Activated CD4-positive, alpha-beta memory T cell treated with anti-CD3 and anti-CD28 coated beads, Interleukin-2, amount 10 ng/mL, durations not matched to agents 7 days and 5 days (primary cell): Measurements from ENCODE around the gene EFHD2. TPM values are rescaled to one million over a fixed set of nuclear protein-coding genes. Genes with fewer than 3 reads are reported as not detected.

Experiments used
- CTCF ChIA-PET: fragments of 350-600 bp; sonication (Branson Sonifier 250); formaldehyde crosslinking; loops from one replicate; lab custom pipeline; 2021; ENCODE audit warnings: antibody characterized with exemption, inconsistent platforms; lab: Charles Lee
- POLR2A ChIA-PET: fragments of 350-600 bp; sonication (Branson Sonifier 250); formaldehyde crosslinking; loops from one replicate; lab custom pipeline; 2021; ENCODE audit warnings: antibody characterized with exemption; lab: Charles Lee
- DNase-seq: peaks from one replicate; pipeline ENCODE4 v3.0.0-alpha.2; 2020
- H3K27ac Mint-ChIP-seq: one replicate; pipeline ENCODE4 v1.8.0; 2021; ENCODE audit warnings: mild to moderate bottlenecking, mixed read lengths
- H3K27me3 Mint-ChIP-seq: one replicate; pipeline ENCODE4 v1.8.0; 2021; ENCODE audit warnings: mixed read lengths
- H3K36me3 Mint-ChIP-seq: one replicate; pipeline ENCODE4 v1.8.0; 2021; ENCODE audit warnings: low read depth, mixed read lengths
- H3K4me1 Mint-ChIP-seq: one replicate; pipeline ENCODE4 v1.8.0; 2021; ENCODE audit warnings: mixed read lengths
- H3K4me3 Mint-ChIP-seq: one replicate; pipeline ENCODE4 v1.8.0; 2021; ENCODE audit warnings: mild to moderate bottlenecking, mixed read lengths
- H3K9me3 Mint-ChIP-seq: one replicate; pipeline ENCODE4 v1.8.0; 2021; ENCODE audit warnings: mixed read lengths
- total RNA-seq, 2 experiments: library from RNA; stranded (reverse); gene quantifications; one replicate each; pipeline ENCODE4 v1.2.3, GENCODE V29; 2021

The EFHD2 gene
- total RNA-seq, 2 experiments from 2014 or later = 97.7 to 99.7 TPM

DNA sequence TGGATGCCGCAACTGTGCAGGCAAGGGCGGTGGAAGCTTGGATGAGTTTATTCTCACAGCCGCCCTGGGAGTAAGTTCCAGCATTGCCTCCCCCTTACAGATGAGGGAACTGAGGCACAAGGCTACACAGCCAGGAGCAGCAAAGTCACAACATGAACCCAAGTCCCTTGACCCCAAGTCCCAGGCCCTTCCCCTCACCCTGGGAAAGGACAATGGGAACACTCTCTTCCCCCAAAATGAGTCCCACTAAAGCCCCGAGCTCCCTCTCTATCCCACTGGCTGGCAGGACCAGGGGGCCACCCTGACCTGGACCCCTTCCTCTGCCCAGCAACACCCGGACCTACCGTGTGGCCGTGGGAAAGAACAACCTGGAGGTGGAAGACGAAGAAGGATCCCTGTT is 32.4 kb downstream of the EFHD2 start:
- no peak for DNase-seq
- ChIA-PET CTCF (interaction anchor here (1.1 to 2.4 kb wide), 2 partner anchors 11 to 118 kb away, joined by 5 read pairs; no protein-coding TSS in a partner anchor), POLR2A (no interaction called here)
- Mint-ChIP-seq H3K36me3 (no peaks in the 10 kb centered on the region), H3K27me3 (peaks cover 3% of the 10 kb centered on the region), H3K4me3 (no peak overlapping the region), H3K4me1 (peaks cover 10% of the 10 kb centered on the region), H3K9me3 (no peaks in the 10 kb centered on the region), H3K27ac (no peak overlapping the region)

DNA sequence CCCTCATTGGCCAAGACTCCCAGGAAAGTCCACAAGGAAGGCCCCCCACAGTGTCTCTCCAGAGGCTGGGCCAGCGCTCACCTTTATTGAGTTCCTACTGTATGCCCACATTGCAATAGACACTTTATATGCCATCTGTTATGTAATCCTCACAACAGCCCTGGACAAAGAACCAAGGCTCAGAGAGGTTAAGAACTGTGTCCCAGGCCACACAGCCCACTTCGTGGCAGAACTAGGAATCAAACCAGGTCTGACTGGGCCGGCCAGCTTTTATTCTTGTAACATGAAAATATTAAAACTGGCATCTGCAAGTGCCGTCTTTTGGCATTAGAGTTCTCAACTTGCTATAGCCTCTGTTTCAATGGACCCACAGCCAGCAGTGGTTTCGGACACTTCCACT is 33.1 kb downstream of the EFHD2 start:
- DNase-seq = no peak
- Mint-ChIP-seq H3K4me1 (peaks cover 10% of the 10 kb centered on the region), H3K4me3 (no peak overlapping the region), H3K27me3 (peaks cover 3% of the 10 kb centered on the region), H3K9me3 (no peaks in the 10 kb centered on the region), H3K27ac (no peak overlapping the region), H3K36me3 (no peaks in the 10 kb centered on the region)
- CTCF ChIA-PET = interaction anchor here (1.7 kb wide), 1 partner anchor 11 kb away, joined by 8 read pairs; no protein-coding TSS in a partner anchor
- POLR2A ChIA-PET = no interaction called here

DNA sequence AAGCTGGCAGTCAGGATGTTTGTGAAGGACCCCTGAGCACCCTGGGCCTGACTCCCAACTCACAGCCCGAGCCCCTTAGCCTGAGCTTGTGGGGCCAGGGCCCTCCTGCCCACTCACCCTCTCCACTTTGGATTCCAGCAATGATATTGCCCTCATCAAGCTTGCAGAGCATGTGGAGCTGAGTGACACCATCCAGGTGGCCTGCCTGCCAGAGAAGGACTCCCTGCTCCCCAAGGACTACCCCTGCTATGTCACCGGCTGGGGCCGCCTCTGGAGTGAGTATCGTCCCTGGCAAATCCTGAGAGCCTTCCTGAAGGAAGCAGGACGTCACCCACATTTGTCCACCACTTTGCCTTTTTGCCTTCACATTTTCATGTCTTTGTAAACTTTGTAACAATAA is 33.6 kb downstream of the EFHD2 start:
- H3K36me3 Mint-ChIP-seq = no peaks in the 10 kb centered on the region
- H3K4me1 Mint-ChIP-seq = peaks cover 10% of the 10 kb centered on the region
- H3K9me3 Mint-ChIP-seq = no peaks in the 10 kb centered on the region
- H3K27me3 Mint-ChIP-seq = peaks cover 3% of the 10 kb centered on the region
- ChIA-PET CTCF (interaction anchor here (1.7 kb wide), 1 partner anchor 12 kb away, joined by 8 read pairs; no protein-coding TSS in a partner anchor), POLR2A (no interaction called here)
- no peak for DNase-seq
- H3K4me3 Mint-ChIP-seq = no peak overlapping the region
- H3K27ac Mint-ChIP-seq = no peak overlapping the region

DNA sequence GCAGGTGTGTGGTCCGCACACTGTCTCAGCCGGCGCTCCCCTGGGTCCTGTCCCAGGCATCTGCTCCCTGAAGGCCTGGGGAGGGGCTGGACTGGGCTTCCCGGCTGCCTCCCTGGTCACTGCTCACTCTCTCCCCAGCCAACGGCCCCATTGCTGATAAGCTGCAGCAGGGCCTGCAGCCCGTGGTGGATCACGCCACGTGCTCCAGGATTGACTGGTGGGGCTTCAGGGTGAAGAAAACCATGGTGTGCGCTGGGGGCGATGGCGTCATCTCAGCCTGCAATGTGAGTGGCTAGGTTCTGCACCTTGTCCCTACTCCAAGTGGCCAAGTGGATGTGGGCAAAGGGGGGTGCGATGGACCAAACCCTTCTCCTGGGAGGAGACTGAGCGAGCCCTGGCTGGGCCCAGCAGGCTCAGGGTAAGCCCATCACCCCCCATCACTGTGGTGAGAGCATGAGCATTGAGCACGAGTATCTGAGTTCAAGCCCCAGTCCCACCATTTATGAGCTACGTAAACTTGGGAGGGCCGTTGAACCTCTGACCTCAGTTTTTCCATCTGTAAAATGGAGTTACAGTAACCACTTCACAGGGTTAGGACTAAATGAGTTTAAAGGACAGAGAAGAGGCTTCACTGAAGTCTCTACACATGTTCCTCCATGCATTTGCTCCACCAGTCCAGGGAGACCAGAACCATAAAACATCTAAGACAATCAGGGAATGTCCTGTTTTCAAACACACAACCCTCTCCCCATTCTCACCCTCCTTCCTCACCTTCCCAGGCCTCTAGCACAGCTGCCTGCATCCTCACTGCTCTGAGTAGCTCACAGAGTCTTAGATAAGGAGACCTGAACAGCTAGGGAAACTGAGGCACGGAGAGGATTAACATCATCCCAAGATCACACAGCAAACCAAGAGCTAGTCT is 35.0 kb downstream of the EFHD2 start:
- no peak overlapping the region for H3K27ac Mint-ChIP-seq
- DNase-seq = no peak
- H3K4me1 Mint-ChIP-seq = peaks cover 10% of the 10 kb centered on the region
- H3K27me3 Mint-ChIP-seq = peaks cover 3% of the 10 kb centered on the region
- ChIA-PET CTCF (interaction anchor here (1.7 kb wide), 1 partner anchor 13 kb away, joined by 8 read pairs; no protein-coding TSS in a partner anchor), POLR2A (no interaction called here)
- H3K36me3 Mint-ChIP-seq = no peaks in the 10 kb centered on the region
- H3K4me3 Mint-ChIP-seq = no peak overlapping the region
- H3K9me3 Mint-ChIP-seq = no peaks in the 10 kb centered on the region

DNA sequence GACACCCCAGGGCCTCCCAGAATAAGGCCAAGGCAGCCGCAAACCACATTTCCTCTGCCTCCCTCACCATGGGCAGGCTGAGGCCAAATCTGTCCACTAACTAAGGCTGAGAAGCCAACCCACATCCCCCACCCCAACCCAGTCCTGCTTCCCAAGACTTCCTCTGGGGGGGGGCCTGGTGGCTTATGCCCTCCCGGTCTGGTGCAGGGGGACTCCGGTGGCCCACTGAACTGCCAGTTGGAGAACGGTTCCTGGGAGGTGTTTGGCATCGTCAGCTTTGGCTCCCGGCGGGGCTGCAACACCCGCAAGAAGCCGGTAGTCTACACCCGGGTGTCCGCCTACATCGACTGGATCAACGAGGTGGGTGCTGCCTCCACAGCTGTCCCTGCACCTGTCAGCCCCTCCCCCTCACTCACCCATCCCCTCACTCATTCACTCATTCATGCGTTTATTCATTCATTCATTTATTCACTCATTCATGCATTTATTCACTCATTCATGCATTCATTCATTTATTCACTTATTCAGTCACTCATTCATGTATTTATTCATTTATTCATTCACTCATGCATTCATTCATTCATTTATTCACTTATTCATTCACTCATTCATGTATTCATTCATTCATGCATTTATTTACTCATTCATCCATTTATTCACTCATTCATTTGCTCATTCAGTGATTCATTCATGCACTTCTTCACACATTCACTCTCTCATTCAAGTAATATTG is 35.9 kb downstream of the EFHD2 start:
- DNase-seq = no peak
- Mint-ChIP-seq H3K27me3 (peaks cover 3% of the 10 kb centered on the region), H3K4me1 (peaks cover 10% of the 10 kb centered on the region), H3K36me3 (no peaks in the 10 kb centered on the region), H3K27ac (no peak overlapping the region), H3K9me3 (no peaks in the 10 kb centered on the region), H3K4me3 (no peak overlapping the region)
- ChIA-PET POLR2A (no interaction called here), CTCF (no interaction called here)

DNA sequence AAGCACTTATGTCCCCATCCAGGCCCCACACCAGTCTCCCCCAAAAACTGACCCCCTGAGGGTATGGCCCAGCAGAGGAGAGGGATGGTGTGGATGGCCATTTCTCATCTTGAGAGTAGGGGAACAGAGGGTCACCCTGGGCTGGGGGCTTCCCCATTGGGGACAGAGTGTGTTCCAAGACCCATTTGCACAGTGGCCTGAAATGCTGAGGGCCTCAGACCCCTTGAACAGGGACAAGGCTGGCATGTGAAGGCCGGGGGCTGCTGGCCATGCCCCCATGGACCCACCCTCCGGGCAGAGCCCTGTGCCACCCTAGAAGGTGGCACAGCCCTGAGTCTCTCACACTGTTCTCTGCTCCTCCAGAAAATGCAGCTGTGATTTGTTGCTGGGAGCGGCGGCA is 36.5 kb downstream of the EFHD2 start:
- H3K27ac Mint-ChIP-seq = no peak overlapping the region
- H3K4me1 Mint-ChIP-seq = peaks cover 10% of the 10 kb centered on the region
- H3K27me3 Mint-ChIP-seq = peaks cover 5% of the 10 kb centered on the region
- no peak for DNase-seq
- POLR2A ChIA-PET = no interaction called here
- CTCF ChIA-PET = no interaction called here
- H3K4me3 Mint-ChIP-seq = no peak overlapping the region
- H3K9me3 Mint-ChIP-seq = no peaks in the 10 kb centered on the region
- H3K36me3 Mint-ChIP-seq = no peaks in the 10 kb centered on the region

DNA sequence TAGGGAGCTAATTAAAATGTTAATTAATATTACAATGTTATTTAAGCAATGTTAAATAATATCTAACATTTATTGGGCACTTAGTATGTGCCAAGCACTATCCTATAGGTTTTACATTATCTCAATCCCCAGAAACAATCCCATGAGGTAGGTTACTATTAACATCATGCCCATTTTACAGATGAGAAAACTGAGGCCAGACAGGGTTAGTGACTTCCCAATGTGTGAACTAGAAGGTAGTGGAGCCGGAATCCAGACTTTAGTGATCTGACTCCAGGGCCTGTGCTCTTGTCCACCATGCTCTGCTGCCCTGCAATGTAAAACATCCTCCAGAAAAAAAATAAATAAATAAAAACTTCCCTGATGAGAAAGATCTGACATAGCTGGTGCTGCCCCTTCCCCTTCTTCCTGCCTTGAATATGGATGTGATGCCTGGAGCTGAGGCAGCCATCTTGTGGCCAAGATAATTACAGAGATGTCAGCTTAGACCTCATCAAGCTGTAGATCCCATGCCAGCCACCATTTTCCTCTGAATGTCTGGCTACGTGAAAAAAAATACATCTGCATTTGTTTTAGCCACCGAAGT is 39.3 kb downstream of the EFHD2 start:
- DNase-seq = no peak
- peaks cover 4% of the 10 kb centered on the region for H3K27me3 Mint-ChIP-seq
- no peak overlapping the region for H3K27ac Mint-ChIP-seq
- POLR2A ChIA-PET = no interaction called here
- peaks cover 10% of the 10 kb centered on the region for H3K4me1 Mint-ChIP-seq
- no peaks in the 10 kb centered on the region for H3K9me3 Mint-ChIP-seq
- H3K4me3 Mint-ChIP-seq = no peak overlapping the region
- no peaks in the 10 kb centered on the region for H3K36me3 Mint-ChIP-seq
- CTCF ChIA-PET = interaction anchor here (1.0 kb wide), 1 partner anchor 60 kb away, joined by 3 read pairs; no protein-coding TSS in a partner anchor

DNA sequence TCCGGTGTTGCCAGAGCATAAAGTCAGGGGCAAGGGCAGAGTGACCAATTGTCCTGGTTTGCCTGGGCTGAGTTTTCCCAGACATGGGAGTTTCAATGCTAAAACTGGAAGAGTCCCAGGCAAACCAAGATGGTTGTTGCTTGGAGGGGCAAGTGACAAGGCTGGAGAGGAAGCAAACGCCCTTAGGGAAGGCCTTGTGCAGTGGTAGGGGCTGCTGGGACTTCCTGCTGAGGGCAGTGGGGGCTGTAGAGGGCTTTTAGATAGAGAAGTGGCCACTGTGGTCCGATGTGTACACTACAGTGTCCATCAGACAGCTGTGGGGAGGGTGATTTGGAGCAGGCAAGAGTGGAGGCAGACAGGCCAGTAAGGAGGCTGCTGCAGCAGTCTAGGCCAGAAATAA is 39.9 kb downstream of the EFHD2 start:
- peaks cover 4% of the 10 kb centered on the region for H3K27me3 Mint-ChIP-seq
- no peaks in the 10 kb centered on the region for H3K9me3 Mint-ChIP-seq
- DNase-seq = no peak
- CTCF ChIA-PET = no interaction called here
- POLR2A ChIA-PET = no interaction called here
- H3K4me1 Mint-ChIP-seq = peaks cover 10% of the 10 kb centered on the region
- H3K36me3 Mint-ChIP-seq = no peaks in the 10 kb centered on the region
- no peak overlapping the region for H3K4me3 Mint-ChIP-seq
- H3K27ac Mint-ChIP-seq = no peak overlapping the region

DNA sequence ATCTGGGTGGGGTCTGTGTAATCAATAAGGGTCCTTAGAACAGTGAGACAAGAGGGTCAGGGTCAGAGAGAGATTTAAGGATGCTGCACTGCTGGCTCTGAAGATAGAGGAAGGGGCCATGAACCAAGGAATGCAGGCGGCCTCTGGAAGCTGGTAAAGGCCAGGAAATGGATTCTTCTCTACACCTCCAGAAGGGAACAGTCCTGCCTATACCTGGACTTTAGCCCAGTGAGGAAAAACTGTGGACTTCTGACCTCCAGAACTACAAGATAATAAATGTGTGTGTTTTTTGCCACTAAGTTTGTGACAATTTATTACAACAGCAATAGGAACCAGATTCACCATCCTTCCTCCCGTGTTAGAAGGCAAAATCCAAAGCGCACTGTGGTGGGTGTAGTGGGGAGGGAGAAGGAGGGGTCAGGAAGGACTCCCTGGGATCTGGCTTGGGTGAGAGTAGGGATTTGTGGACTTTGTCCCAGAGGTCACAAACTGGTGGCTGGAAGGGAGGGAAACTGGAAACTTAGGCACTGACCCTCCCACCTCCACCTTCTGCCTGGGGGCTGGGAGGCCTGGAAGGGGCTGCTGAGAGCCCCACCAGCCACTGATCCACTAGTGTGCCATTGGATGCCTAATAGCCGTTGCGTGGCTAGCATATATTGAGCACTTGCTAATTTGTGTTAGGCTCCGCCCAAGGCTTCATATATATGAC is 41.5 kb downstream of the EFHD2 start:
- no peaks in the 10 kb centered on the region for H3K9me3 Mint-ChIP-seq
- no peak overlapping the region for H3K4me3 Mint-ChIP-seq
- CTCF ChIA-PET = no interaction called here

DNA sequence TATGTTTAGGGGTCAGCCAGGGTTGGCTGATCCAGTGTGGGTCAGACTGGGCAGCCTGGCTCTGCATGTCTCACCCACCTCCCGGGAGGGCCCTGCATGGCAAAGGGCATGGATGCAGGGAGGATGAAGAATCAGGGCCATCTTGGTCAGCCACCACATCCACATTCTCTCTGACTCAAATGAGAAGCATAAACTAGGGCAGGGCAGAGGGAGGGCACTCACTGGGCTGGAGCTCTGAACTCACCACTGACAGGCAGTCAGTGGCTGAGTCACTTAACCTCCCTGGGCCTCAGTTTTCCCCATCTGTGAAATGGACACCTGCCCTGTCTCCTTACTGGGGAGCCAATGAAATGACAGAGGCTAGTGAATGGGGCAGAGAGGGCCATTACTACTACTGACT is 42.5 kb downstream of the EFHD2 start:
- Mint-ChIP-seq H3K4me1 (no peaks in the 10 kb centered on the region), H3K27me3 (peaks cover 8% of the 10 kb centered on the region), H3K4me3 (no peak overlapping the region), H3K9me3 (no peaks in the 10 kb centered on the region), H3K27ac (no peak overlapping the region), H3K36me3 (no peaks in the 10 kb centered on the region)
- ChIA-PET POLR2A (no interaction called here), CTCF (no interaction called here)
- DNase-seq = no peak

More for the DNA sequence above, 41.5 kb downstream of the EFHD2 start:
- DNase-seq = no peak
- Mint-ChIP-seq H3K36me3 (no peaks in the 10 kb centered on the region), H3K4me1 (no peaks in the 10 kb centered on the region), H3K27ac (no peak overlapping the region), H3K27me3 (peaks cover 2% of the 10 kb centered on the region)
- POLR2A ChIA-PET = no interaction called here

DNA sequence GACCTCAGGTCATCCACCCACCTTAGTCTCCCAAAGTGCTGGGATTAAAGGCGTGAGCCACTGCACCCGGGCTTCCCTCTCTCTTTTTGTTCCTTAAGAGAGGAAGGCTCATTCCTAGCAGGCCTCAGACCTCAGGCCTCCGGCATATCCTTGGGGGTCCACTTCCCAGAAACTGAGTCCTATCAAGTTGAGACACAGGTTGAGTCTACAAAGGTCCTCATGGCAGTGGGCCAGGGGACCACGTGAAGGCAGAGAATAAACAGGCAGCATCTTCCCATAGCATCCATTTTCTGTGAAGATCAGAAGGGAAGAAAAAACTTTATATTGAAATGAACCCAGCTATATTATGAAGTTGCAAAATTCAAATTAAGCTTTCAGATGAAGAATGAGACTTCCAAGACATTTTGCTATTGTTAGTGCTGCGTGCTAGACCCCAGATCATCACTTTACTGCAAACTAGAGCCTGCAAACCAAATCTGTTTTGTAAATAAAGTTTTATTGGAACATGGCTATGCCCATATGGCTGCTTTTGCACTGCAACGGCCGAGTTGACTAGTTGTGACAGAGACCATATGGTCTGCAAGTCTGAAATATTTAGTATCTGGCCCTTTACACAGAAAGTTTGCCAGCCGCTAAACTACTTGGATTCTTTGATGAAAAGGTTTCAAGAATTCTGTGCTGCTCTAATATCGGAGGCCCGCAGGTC is 43.3 kb downstream of the EFHD2 start:
- Mint-ChIP-seq H3K27me3 (peaks cover 10% of the 10 kb centered on the region), H3K4me1 (no peaks in the 10 kb centered on the region), H3K36me3 (no peaks in the 10 kb centered on the region), H3K27ac (no peak overlapping the region), H3K4me3 (no peak overlapping the region), H3K9me3 (no peaks in the 10 kb centered on the region)
- CTCF ChIA-PET = no interaction called here
- DNase-seq = no peak
- POLR2A ChIA-PET = no interaction called here

DNA sequence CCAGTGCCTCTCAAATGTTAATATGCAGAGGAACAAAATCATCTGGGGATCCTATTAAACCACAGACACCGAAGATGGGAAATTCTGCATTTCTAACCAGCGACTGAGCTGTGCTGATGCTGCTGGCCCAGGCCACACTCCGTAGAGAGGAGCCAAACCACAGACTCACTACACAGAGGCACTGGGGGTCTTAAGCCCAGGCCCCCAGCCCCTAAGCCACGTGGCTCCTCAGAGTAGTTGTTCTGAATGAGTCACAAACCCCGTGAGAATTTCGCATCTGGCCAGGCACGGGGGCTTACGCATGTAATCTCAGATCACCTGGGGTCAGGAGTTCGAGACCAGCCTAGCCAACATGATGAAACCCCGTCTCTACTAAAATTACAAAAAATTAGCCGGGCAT is 44.0 kb downstream of the EFHD2 start:
- Mint-ChIP-seq H3K4me3 (no peak overlapping the region), H3K27me3 (peaks cover 10% of the 10 kb centered on the region), H3K9me3 (no peaks in the 10 kb centered on the region), H3K36me3 (no peaks in the 10 kb centered on the region), H3K27ac (no peak overlapping the region), H3K4me1 (no peaks in the 10 kb centered on the region)
- ChIA-PET CTCF (no interaction called here), POLR2A (no interaction called here)
- DNase-seq = no peak
